Measurements from ENCODE around the gene MRFAP1.
A peak's percentile ranks its signal among the peaks of the same experiment; 100 is the strongest.

The MRFAP1 gene

DNA sequence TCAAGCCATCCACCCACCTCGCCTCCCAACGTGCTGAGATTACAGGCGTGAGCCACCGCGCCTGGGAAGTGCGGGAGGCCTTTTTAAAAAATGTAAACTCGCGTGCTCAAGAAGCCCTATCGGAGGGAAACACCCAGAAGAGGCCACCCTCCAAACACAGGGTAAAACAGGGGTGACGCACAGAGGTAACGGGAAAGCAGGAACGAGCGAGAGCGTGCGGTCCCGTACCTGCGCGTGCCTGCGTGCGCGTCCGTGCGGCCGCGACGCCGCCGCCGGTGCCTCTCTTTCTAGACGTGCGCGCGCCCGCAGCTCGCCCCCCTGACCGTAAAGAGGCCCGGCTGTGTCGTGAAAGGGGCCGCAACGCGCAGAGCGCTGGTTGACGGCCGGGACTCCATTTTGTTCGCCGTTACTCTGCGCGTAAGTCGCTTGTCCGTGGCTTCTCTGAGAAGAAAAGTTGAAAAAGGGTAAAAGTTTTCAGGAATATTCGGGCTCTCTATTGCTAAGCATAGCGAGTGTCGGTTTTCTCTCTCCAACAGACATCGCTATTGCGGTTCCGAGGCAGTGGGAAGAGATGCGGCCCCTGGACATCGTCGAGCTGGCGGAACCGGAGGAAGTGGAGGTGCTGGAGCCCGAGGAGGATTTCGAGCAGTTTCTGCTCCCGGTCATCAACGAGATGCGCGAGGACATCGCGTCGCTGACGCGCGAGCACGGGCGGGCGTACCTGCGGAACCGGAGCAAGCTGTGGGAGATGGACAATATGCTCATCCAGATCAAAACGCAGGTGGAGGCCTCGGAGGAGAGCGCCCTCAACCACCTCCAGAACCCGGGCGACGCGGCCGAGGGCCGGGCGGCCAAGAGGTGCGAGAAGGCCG is at the start of gene MRFAP1:
MRFAP1 (plus strand) TSS at position 394 of the 872 bp plus-strand sequence; CDS start at position 572, 178 bp downstream.
- ATAC-seq: peak; percentile 89 to 91

DNA sequence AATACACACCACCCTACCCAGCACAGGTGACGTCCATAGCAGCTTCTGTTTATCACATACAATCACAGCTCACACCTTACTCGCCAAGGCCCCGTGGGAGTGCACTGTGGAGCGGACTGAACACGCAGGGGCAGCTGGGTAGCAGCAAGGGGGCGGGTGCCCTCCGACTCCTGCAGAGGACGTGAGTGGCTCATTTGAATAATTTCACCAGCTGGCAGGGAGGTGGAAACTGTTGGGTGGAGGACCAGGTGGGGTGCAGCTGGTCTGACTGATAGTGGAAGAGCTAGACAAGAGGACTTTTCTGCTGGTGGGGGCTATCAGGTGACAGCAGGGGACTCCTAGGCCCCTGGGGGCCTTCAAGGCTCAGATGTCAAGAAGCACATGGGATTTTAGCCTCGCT is 49.2 kb upstream of the MRFAP1 start:
- ATAC-seq: no peak

DNA sequence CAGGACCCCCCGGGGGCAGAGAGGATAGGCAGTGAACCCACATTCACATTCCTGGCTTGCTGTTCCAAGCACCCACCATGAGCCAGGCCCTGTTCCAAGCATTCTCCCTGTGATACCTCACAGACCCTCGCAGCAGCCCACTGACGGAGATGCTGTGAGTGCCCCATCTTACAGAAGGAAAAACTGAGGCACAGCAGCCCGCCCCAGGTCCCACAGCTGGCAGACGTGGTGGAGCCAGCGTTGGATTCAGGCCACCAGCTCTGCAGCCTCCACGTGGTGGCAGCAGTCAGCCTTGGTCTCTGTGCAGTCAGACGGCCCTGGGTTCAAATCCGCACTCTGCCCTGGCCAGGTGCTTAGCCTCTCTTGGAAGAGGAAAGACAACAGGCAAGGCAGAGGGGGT is 48.7 kb upstream of the MRFAP1 start:
- no peak for ATAC-seq

DNA sequence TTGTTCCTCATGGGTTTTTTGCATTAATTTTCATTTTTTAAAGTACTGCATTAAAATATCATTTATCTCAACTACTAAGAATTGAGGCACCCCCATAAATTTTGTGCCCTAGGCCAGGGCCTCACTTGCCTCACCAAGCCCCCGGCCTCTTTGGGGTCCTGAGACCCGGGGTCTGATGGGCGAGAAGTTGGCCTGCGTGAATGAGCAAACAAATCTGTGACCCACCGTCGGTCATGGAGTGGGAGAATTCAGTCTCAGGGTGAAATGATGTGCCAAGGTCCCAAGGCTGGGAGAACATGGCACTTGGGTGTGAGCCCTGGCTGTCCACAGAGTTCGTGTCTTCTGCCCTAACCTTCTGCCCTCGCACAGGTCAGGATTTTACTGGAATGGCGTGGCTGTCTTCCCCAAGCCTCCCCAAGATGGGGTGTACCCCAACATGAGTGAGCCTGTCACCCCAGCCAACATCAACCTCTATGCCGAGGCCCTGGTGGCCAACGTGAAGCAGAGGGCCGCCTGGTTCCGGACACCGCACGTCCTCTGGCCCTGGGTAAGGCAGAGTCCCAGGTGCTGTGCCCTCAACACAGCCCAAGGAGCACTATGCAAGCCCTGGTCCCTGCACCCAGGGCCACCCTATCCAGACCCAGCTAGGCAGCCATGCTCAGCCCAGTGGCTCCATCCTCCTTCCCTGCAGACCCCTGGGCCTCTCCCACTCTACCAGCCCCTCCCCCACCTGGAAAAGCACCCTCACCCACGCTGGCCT is 47.5 kb upstream of the MRFAP1 start:
- no peak for ATAC-seq

DNA sequence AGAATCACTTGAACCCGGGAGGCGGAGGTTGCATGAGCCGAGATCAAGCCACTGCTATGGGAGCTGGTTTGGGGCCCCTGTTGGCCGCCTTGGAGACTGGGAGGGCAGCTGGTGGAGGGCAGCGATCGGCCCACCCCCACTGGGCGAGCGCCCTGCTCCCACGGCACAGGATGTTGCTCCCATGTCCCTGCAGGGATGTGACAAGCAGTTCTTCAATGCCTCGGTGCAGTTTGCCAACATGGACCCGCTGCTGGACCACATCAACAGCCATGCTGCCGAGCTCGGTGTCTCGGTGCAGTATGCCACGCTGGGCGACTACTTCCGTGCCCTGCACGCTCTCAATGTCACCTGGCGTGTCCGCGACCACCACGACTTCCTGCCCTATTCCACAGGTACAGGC is 46.1 kb upstream of the MRFAP1 start:
- ATAC-seq: no peak

DNA sequence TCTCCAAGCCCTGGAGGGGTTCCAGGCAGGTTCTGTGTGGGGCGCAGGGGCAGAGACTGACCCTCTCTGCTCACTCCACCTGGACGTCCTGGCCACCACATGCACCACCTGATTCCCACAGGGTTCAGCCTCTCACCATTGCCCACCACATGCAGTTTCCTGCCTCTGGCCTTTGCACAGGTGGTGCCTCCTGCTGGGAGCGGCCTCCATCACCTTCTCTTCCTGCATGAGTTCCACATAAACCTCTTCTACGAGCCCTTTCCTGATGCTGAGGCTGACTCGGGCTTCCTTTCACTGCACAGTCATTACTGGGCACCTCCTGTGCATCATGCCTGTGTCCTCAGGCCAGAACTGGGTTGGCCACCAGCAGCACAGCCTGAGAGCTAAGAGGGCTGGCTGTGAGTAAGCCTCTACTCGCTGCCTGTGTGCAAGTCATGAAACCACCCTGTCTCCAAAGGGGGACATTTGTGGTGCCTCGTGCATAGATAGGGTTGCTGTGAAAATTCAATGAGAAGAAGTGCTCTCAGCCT is 45.6 kb upstream of the MRFAP1 start:
- ATAC-seq: no peak

DNA sequence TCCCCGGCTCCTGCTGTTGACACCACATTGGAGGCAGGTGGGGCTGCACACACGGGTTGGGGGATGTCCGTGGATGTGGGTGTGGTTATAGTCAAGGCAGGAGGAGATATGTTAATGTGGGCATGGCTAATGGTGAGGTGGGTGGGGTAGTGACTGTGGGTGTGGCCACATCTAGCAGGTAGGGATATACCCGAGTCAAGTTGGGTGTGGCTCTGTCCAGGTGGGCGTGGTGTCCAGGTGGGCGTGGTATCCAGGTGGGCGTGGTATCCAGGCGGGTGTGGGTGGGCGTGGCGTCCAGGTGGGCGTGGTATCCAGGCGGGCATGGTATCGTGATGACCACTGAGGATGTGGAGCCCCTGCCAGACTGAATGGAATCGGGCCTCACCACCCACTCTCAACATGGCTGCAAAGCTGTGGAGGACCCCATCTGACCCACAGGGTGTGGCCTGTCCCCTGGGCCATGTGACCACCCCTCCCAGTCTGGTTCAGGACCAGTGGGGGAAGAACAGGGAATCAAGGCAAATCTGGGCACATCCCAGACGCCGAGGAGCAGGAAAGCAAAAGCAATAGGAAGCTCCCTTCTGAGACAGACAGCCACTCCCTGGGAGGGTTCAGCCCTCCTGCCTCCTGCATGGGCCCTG is 44.5 kb upstream of the MRFAP1 start:
- no peak for ATAC-seq

DNA sequence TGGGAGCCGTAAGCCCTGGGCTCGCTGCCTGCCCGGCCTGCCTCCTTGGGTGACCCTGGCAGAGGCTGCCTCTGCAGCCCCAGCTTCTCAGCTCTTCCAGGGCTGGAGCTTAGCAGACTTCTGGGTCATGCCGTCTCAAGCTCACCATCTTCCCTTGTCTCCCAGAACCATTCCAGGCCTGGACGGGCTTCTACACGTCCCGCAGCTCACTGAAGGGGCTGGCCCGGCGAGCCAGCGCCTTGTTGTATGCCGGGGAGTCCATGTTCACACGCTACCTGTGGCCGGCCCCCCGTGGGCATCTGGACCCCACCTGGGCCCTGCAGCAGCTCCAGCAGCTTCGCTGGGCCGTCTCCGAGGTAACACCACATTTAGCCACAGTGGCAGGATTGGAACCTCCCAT is 43.5 kb upstream of the MRFAP1 start:
- no peak for ATAC-seq

DNA sequence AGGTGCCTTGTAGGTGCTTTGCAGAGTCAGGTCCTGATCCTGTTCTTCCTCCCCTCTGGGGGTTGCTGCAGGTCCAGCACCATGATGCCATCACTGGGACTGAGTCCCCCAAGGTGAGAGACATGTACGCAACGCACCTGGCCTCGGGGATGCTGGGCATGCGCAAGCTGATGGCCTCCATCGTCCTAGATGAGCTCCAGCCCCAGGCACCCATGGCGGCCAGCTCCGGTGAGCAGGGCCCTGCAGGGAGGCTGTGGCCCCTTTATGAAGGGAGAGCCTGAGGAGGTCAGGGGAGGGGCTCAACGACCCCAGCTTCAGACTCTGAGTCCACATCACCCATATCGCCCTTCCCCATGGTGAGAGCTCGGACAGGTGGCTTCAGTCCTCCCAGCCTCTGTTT is 42.4 kb upstream of the MRFAP1 start:
- no peak for ATAC-seq

DNA sequence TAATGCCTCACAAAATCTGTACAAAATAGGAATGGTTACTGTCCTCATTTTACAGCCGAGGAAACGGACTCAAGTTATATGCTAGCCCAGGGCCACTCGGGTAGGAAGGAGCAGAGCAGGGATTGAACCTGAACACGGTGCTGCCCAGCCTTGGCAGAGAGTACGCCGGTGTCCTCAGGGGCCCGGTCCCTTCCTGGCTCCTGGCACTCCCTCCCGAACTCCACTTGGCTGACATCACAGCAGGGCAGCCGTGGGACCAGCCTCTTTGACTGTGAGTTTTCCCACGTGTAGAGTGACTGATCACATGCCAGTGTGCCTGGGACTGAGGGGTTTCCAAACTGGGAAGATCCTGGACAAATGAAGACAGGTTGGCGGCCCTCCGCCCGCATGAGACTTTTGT is 41.8 kb upstream of the MRFAP1 start:
- ATAC-seq: no peak

DNA sequence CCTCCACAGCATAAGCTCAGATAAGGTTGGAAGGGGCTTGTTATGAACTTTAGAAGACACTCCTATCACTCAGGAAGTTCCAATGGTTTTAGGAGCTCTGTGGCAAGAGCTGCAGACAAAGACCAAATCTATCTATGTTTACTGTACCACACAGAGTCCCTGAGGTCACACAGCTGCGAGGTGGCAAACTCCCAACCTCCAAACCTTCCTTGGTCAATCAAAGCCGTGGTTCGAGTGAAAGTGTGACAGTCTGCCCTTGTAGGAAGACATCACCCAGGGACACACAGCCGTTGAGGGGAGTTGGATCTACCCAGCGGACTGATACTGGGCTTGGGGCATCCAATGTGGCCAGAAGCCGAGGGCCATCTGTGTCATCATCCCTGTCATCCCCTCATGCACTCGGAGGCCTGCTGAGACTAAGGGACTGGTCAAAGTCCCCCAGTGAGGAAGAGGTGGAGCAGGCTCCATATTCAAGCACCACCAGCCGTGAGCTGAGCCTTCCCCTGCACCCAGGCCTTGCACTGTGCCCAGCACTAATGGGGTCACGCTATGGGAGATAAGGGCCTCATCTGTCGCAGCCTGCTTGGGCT is 38.7 kb upstream of the MRFAP1 start:
- no peak for ATAC-seq

DNA sequence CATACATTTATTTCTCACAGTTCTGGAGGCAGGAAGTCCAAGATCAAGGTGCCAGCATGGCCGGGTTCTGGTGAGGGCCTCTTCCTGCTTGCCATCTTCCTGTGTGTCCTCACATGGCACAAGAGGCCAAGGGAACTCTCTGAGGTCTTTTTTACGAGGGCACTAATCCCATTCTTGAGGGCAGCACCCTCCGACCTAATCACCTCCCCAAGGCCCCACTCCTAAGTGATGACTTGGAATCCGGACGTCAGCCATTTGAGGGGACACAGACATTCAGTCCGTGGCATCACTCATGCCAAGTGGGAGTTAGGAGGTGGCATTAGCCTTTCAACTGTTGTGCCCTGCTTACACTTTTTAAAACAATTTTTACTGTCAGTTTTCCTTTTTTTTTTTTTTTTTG is 38.2 kb upstream of the MRFAP1 start:
- ATAC-seq: no peak

DNA sequence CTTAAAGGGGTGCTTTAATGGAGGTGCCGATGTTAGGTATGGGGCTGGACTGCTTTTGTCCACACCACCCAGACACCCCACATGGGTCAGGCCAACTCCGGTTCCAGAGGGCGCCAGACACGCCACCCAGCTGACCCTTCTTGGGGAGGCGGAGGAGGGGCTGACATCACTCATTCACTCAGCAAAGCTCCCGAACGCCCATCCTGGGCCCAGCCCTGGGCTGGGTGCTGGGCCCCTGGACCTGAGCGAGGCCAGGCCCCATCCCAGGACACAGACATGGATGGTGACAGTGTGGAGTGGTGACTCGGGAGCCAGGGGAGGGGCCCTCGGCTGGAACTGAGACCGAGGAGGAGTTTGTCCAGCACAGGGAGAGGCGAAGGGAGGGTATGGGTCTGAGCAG is 37.4 kb upstream of the MRFAP1 start:
- ATAC-seq: no peak

DNA sequence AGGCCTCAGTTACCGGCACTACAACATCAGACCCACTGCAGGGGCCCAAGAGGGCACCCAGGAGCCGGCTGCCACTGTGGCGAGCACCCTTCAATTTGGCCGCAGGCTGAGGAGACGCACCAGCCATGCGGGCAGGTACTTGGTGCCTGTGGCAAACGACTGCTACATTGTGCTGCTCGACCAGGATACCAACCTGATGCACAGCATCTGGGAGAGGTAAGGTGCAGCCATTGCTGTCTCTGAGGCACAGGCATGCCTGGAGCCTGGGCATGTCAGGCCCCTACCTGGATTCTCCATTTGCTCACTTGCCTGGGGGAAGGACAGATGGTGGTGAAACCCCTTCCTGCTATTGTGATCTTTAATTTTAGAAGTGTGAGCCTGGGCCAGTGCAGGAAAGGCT is 35.4 kb upstream of the MRFAP1 start:
- ATAC-seq: no peak

DNA sequence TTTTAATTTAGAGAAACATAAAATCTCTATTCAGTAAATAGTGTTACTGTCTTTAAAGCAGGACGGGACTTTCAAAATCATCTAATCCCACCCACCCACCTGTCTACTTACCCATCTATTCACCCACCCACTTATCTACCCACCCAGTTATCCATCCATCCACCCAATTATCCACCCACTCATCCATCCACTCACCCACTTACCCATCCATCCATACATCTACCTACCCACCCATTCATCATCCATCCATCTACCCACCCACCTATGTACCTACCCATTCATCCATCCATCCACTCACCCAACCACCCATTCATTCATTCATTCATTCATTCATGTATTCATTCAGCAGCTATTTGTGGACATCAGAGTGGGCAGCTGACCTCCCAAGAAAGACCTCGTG is 34.9 kb upstream of the MRFAP1 start:
- ATAC-seq: no peak

DNA sequence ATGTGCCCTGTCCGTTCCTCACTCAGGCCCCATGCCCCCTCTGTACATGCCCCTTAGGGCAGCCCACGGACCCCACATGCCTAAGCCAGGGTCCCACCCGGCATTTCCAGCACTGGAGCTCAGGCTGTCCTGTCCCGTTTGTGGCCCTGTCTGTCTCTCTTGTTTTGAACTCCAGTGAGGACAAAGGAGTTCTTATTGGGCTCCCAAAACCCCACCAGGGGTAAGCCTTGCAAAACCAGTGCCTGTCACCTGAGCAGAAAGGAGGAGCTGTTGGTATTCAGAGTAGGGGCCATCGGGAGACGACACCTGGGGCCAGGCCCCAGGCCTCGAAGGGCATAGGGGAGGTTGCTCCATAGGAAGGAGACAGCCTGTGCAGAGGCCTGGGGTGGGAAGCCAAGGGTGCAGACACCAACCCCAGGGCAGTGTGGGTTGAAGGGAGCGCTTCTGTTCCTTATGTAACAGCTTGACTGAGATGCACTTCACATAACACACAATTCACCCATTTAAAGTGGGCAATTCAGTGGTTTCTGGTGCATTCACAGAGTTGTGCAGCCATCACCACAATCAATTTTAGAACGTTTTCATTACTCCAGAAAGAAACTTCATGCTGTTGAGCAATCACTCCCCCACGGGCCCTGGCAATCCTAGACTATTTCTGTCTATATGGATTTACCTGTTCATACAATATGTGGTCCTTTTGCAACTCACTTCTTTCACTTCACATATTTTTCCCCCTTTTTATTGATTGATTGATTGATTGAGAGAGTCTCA is 33.8 kb upstream of the MRFAP1 start:
- no peak for ATAC-seq

DNA sequence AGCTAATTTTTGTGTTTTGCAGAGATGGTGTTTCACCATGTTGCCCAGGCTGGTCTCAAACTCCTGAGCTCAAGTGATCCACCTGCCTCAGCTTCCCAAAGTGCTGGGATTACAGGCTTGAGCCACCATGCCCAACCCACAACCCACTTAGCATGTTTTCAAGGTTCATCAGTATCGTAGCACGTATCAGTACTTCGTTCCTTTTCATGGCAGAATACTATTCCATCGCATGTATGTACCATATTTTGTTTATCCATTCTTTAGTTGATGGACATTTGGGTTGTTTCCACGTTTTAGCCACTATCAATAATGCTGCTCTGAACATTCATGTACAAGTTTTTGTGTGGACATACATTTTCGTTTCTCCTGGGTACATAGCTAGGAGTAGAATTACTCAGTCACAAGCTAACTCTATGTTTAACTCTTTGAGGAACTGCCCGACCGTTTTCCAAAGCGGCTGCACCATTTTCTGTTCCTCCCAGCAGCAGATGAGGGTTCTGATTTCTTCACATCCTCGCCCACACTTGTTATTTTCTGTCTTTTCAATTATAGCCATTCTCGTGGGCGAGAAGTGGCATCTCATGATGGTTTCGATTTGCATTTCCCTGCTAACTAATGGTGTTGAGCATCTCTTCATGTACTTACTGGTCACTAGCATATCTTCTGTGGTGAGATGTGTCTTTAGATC is 33.0 kb upstream of the MRFAP1 start:
- ATAC-seq: no peak

DNA sequence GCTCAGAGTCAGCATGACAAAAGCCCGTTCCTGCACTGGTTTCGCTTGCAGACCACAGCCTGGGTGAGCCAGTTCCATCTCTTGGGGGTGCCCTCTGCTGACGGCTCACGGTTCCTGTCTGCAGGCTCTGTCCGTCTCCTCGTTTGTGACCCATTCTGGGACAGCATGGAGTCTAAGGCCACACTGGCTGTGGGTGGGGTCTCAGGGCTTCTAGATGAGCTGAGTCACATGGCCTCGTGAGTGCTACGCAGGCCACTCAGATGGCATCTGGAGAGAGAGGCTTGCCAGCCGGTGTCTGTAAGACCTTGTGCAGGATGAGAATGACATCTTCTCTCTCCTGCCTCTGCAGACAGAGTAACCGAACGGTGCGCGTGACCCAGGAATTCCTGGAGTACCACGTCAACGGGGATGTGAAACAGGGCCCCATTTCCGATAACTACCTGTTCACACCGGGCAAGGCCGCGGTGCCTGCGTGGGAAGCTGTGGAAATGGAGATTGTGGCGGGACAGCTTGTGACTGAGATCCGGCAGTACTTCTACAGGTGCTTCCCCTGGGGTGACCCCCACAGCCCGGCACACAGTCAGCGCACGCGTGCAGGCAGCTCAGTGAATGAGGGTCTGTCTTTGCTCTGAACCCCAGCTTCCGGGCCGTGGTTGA is 31.6 kb upstream of the MRFAP1 start:
- ATAC-seq: no peak

DNA sequence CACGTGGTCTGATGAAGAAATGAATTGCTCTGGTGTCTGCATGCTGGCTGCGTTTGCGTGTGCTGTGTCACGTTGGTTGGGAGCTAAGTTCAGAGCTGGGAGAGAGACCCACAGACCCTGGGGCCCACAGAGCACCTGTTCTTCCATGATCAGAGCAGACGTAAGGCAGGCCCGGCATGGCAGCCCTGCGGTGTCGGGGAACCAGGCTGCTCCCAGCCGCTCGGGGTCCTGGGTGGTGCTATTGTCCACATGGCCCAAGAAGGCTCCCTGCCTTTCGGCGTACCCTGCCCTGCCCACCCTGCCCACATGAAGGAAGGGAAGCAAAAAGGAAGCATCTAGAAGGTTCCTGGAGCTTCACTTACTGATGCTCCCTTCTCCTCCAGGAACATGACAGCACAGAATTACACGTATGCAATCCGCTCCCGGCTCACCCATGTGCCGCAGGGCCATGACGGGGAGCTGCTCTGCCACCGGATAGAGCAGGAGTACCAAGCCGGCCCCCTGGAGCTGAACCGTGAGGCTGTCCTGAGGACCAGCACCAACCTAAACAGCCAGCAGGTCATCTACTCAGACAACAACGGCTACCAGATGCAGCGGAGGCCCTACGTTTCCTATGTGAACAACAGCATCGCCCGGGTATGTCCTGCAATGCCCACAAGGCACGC is 30.9 kb upstream of the MRFAP1 start:
- no peak for ATAC-seq

DNA sequence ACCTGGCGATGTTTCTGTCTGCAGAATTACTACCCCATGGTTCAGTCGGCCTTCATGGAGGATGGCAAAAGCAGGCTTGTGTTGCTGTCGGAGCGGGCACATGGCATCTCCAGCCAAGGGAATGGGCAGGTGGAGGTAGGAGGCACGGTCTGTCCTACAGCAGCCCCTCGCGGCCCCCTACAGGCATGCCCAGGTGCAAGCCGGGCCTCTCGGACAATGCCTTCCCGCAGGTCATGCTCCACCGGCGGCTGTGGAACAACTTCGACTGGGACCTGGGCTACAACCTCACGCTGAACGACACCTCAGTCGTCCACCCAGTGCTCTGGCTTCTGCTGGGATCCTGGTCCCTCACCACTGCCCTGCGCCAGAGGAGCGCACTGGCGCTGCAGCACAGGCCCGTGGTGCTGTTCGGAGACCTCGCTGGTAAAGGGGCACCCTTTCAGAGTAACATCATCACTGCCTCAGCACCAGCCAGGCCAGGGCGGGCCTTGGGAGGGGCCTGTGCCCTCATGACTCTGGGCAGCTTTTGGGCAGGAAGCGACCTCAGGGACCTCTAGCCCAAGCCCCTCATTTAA is 29.5 kb upstream of the MRFAP1 start:
- no peak for ATAC-seq
